Measurements from ENCODE around the gene TENM4. TPM values are rescaled to one million over a fixed set of nuclear protein-coding genes. Genes with fewer than 3 reads are reported as not detected.

TENM4 gene
- total RNA-seq, 4 donors from 2014 or later: 1.1 to 2.7 (median 2.0) TPM

DNA sequence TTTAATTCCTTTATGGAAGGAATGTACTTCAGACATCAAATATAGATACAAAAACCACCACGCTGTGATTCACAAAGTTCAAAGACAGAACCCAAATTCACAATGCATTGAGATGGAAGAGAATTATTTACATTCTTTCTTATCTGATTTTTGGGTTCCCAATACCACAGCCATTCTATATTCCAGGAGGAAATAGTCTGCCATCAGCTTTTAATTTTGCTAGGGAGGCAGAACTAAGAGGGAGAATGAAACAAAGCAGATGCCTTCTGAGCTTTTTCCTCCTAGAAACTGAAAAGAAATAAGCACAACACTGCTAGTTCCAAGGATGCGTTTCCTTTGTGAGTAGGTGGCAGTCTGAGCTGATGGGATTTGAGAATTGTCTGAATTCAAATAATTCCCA, 583.1 kb downstream of the TENM4 start:
- no peak for DNase-seq
- no peaks in the 10 kb centered on the region for H3K4me1 ChIP-seq
- no peaks in the 10 kb centered on the region for H3K27me3 ChIP-seq
- no peak overlapping the region for H3K4me3 ChIP-seq
- no peaks in the 10 kb centered on the region for H3K36me3 ChIP-seq
- no peak overlapping the region for H3K27ac ChIP-seq
- H3K9me3 ChIP-seq: no peaks in the 10 kb centered on the region
- TF ChIP-seq, protein P1, sequence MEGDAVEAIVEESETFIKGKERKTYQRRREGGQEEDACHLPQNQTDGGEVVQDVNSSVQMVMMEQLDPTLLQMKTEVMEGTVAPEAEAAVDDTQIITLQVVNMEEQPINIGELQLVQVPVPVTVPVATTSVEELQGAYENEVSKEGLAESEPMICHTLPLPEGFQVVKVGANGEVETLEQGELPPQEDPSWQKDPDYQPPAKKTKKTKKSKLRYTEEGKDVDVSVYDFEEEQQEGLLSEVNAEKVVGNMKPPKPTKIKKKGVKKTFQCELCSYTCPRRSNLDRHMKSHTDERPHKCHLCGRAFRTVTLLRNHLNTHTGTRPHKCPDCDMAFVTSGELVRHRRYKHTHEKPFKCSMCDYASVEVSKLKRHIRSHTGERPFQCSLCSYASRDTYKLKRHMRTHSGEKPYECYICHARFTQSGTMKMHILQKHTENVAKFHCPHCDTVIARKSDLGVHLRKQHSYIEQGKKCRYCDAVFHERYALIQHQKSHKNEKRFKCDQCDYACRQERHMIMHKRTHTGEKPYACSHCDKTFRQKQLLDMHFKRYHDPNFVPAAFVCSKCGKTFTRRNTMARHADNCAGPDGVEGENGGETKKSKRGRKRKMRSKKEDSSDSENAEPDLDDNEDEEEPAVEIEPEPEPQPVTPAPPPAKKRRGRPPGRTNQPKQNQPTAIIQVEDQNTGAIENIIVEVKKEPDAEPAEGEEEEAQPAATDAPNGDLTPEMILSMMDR (IDR thresholded peaks at IDR 0.05): no peak
- TF ChIP-seq POLR2A (IDR thresholded peaks at IDR 0.05): no peak

DNA sequence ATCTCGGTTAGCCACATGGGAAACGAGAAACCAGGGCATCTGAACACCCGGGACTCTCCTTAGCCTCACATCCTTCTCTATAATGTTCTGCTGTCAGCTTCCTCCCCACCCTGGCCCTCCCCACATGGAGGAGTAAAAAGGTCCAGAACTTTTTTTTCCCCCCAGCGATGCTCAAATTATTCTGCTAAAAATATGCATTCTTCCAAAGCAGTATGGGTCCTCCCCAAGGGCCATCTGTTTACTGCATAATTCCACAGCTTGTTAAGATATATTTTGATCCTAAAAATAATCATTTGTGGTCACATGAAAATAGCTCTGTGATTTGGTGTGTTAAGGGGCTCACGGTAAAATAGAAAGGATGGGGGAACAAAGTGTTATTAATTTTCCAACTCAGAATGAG, 584.6 kb downstream of the TENM4 start:
- TF ChIP-seq POLR2A (IDR thresholded peaks at IDR 0.05): no peak
- TF ChIP-seq, protein P1 (IDR thresholded peaks at IDR 0.05): no peak
- no peaks in the 10 kb centered on the region for H3K36me3 ChIP-seq
- no peak overlapping the region for H3K27ac ChIP-seq
- no peaks in the 10 kb centered on the region for H3K27me3 ChIP-seq
- no peaks in the 10 kb centered on the region for H3K4me1 ChIP-seq
- DNase-seq: no peak
- no peak overlapping the region for H3K4me3 ChIP-seq
- H3K9me3 ChIP-seq: no peaks in the 10 kb centered on the region

DNA sequence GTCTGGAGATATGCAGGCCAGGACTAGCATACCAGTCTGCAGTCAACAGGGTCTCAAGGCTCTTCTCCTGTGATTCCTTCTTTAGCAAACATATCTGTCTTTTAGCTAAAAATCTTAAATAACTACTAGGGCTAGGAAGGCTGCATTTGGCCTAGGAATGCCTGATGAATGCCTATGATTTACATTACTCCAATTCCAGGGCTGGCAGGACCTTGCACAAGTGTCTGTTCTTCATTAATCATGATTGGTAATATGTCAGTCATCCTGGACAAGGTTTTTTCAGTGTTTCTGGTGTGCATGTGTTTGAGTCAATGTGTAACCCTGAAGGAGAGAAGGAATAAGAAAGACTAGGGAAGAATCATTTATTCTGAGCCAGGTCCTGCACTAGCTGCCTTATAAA, 585.7 kb downstream of the TENM4 start:
- no peak for DNase-seq
- H3K4me1 ChIP-seq: no peaks in the 10 kb centered on the region
- TF ChIP-seq, protein P1 (IDR thresholded peaks at IDR 0.05): no peak
- TF ChIP-seq POLR2A (IDR thresholded peaks at IDR 0.05): no peak

DNA sequence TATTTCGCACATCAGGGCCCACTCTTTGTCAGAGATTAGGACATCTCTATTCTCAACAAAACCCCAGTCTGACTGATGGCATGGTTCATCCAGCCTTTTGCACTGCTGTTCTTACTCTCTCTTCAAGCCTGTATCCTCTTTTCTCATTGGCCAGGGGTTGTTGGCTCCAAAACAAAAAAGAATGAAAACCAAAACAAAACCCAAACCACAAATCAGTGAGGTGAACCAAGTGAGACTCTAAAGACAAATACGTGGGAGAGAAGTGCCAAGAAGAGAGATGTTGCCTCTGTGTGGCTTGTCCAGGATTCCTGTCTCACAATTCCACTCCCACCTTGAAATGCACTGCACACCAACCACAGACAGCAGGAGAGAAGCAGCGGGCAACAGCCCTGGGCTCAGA, 587.3 kb downstream of the TENM4 start:
- Histone ChIP-seq H3K9me3 (no peaks in the 10 kb centered on the region), H3K27me3 (no peaks in the 10 kb centered on the region), H3K36me3 (no peaks in the 10 kb centered on the region), H3K4me3 (no peak overlapping the region), H3K4me1 (no peaks in the 10 kb centered on the region), H3K27ac (no peak overlapping the region)
- TF ChIP-seq, protein P1 (IDR thresholded peaks at IDR 0.05): no peak
- TF ChIP-seq POLR2A (IDR thresholded peaks at IDR 0.05): no peak
- no peak for DNase-seq

More for the DNA sequence above, 585.7 kb downstream of the TENM4 start:
- H3K4me3 ChIP-seq: no peak overlapping the region
- no peak overlapping the region for H3K27ac ChIP-seq
- no peaks in the 10 kb centered on the region for H3K36me3 ChIP-seq
- H3K27me3 ChIP-seq: no peaks in the 10 kb centered on the region
- H3K9me3 ChIP-seq: no peaks in the 10 kb centered on the region

DNA sequence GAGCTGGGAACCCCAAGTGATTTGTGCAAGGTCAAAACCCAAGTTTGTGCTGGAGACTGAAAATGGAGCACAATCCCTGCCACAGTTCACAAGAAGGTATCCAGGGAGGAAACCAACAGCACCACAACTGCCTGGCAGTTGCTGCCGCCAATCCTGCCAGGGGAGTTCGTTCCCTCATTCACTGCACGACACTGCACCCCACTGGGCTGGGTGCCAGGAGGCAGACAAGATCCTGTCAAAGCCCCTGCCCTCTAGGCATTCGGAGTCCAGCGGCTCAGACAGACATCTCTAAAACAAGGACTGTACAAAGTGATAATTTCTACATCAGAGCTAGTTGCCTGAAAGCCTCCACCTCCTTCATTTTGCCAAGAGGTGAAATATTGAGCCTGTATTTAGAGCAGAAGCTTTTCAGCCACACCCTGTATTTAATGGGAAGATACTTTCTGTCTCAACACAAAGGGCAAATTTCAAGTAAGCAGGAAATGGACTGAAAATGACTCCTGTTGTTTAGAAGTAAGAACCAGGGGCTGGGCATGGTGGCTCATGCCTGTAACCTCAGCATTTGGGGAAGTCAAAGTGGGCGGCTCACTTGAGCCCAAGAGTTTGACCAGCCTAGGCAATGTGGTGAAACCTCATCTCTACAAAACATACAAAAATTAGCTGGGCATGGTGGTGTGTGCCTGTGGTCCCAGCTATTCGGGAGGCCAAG, 588.8 kb downstream of the TENM4 start:
- H3K4me1 ChIP-seq: no peaks in the 10 kb centered on the region
- TF ChIP-seq, protein P1 (IDR thresholded peaks at IDR 0.05): no peak
- no peak for TF ChIP-seq POLR2A (IDR thresholded peaks at IDR 0.05)

More for the DNA sequence above, 588.8 kb downstream of the TENM4 start:
- Histone ChIP-seq H3K4me3 (no peak overlapping the region), H3K27me3 (no peaks in the 10 kb centered on the region), H3K9me3 (no peaks in the 10 kb centered on the region), H3K27ac (no peak overlapping the region), H3K36me3 (no peaks in the 10 kb centered on the region)
- no peak for DNase-seq

All from Peyer's patch (tissue), 4 donors.